HG03571 (cell line): ENCODE data around the gene UBQLN4.

Experiments
- ATAC-seq: cut with Tn5 transposase; IDR thresholded peaks from one replicate; pipeline ENCODE4 v1.9.1; 2021; ENCODE audit not compliant: unreplicated experiment

The UBQLN4 gene

DNA sequence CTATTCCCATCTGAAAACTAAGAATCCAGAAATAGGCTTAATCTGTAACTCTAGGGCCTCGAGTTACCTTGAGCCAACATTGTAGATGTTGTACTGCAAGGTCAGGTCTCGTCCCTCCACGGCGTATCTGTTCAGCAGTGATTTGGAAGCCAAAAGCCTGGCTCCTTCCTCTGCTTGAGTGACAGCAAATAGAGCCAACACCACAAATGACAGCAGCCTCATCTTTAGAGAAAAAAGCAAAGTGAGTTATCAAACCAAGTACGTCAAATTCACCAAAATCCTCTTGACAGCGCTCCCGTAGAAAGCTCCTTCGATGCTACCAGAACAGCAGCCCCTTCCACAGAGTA lies 33.7 kb downstream of the UBQLN4 start:
- no peak for ATAC-seq

DNA sequence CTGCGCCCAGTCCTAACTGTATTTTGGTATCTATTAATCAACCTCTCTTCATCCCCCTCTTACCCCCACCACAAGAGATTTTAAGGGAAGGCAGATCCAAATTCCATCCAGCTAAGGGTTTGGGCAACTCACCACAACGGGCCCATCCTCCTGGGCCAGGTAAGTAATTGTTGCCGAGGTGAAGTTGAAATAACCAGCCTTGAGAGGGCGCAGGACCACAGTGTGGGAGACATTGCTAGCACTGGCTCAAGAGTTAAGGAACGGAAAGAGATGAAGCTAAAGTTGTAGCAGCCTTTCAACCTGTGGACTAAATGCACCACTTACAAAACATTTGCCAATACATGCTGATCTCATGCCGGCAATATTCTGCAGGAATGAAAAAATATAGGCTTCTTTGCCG lies 38.8 kb downstream of the UBQLN4 start:
- ATAC-seq = no peak

DNA sequence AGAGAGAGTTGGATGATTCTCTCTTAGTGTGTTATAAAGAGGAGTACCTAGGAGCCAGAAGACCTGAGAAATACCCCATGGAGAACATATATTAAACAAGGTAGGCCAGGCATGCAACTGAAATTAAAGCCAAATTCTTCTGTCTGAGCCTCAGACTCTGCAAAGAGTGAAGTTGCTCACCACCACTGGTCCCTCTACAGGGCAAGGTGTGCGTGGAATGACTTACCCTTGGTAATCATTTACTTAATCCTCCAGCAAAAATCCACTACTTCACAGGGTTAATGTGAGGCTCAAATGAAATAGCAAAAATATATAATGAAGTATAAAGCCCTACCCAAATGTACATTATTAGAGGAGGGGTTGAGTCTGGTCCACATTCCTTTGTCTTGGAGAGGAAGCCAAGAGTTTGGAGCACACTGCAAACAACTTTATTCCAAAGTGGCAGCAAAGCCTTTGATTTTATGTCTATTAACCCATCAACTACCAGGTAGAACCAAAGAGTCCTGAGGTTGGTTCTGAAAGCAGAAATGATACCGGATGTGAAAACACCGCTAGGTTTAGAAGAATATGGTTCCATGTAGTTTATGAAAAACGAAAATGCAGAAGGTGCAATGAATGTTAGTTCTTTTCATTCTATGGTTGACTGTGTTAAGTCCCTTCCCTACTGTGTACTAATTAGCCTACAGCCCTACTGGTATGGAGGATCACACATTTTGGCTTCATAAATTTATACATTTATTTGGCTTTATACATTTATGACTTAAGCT lies 41.4 kb downstream of the UBQLN4 start:
- peak; percentile 68 for ATAC-seq

DNA sequence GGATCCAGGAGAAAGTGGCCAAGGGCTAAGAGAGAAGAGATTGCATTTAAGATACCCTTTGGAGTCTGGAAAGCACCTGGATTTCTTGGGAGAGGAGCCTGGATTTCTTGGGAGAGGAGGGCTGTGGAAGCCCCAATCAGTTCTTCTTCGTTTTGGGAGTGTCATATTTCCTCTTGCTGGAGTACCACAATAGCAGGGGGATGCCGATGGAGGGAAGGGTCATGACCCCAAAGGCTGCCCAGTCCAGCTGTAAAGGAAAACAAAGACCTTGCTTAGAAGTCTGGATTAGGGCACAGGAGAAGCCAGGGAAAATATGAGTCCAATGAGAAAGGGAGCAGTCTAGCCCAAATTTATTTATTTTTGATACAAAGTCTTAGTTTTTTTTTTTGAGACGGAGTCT lies 44.2 kb downstream of the UBQLN4 start:
- no peak for ATAC-seq

DNA sequence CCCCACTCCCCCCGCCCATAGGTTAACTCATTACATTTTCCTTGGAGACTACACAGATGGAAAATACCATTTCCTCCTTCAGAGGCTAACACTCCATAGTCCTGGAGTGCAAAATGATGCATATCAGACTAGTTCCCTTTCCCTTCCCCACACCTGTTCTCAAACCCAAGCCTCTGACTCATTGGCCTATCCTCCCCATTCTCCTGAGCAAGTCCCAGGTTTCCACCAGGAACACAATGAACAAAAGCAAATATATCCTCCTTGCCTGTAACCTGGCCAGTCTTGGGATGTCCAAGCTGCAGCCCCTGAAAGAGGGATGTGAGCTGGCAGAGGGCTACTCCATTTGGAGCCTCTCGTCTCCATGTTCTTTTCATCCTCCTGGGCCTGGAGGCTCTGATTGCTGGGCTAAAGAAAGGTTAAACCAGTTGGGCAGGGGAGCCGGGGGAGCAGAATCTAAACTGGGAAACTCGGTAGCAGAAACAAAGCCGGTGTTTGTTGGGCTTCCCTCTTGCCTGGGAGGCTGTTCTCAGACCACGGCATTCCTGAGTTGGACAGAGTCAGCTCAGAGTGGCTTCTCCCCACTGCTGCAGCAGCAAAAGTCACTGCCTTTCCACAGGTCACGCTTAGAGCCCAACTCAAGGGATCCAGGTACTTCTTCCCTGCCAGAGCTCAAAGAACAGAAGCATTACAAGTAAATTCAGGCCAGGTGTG lies 46.8 kb downstream of the UBQLN4 start:
- ATAC-seq = no peak

DNA sequence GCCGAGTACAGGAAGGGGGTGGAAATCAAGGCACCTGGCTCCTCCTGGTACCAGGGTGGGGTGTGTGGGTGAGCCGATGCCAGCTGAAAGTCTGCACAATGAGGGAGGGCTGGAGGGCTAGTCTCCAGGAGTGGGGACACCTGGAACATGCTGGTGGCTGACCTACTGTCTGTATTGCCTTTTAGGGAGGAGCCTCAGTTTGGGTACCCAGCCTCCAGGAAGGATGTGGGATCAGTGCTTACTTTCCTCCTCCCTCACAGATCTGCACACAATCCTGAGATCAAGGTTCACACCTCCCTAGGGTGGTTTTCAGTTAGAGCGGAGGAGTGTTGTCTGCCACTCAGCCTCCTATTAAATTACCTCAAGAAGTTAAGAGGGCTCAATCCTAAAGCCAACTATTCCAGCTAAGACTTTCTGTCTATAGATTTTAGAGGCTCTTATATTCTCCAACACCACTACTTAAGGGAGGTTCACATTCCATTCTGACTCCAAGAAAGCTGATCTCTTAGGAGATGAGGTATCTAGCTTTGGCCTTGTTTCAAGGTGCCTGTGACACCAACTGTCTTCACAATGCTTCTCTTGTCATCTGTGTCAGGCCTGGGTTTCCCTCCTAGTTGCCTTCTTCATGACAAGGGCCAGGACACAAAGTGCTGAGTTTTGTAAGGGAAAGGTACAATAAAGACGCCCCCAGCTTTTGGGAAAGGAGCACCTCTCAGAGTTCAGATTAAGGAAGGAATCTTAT lies 48.6 kb downstream of the UBQLN4 start:
- ATAC-seq = no peak

- ATAC-seq = no peak
These were observed 49.7 kb downstream of the UBQLN4 start for GRCh38 chr1:156003923-156004188.

GRCh38 chr1:156002188-156002911 lies 51.2 kb downstream of the UBQLN4 start:
- ATAC-seq = no peak

DNA sequence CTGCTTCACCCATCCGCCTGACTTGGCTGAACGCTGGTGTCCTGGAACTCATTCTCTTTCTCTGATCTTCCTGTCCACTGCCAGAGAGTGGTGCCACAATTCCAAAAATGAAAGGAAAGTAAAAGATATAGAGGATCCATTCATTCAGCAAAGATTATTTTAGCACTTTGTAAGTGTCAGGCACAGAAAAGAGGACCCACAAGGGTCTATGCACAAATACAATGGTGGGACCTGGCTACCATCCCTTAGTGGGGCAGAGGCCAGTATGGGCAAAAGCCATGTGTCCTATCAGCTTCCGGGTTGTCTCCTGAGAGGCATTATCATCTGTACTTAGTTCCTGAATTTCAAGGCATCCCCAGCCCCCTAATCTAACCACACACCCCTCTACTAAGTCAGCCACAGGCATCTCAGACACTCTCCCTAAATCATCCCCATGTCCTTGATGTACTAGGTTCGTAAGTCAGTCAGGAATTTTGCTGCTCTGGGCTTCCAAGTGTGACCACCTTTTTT lies 51.9 kb downstream of the UBQLN4 start:
- no peak for ATAC-seq

- ATAC-seq = no peak
These were observed 52.5 kb downstream of the UBQLN4 start for GRCh38 chr1:156001021-156001661.

GRCh38 chr1:155999964-156000363 lies 53.6 kb downstream of the UBQLN4 start:
- no peak for ATAC-seq

- ATAC-seq = no peak
These were observed 57.4 kb downstream of the UBQLN4 start for GRCh38 chr1:155996166-155996565.

DNA sequence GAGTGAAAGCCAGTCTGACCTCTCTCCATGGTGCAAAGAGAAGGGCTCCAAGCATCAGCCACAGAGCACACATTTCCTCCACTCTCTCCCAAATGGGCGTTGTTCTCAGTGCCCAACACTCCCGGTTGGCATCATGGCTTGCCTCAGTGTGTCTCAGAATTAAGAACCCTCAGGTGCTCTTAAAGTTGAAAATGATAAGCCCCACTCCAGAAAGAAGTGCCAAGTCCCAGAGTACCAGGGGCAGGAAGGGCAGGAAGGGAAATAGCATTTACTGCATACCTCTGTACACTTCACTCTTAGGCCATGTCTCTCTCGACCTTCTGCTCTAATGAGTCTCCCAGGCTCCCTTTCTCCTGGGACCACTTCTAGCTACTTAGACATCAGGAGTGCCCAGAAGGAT lies 60.0 kb downstream of the UBQLN4 start:
- ATAC-seq = no peak

DNA sequence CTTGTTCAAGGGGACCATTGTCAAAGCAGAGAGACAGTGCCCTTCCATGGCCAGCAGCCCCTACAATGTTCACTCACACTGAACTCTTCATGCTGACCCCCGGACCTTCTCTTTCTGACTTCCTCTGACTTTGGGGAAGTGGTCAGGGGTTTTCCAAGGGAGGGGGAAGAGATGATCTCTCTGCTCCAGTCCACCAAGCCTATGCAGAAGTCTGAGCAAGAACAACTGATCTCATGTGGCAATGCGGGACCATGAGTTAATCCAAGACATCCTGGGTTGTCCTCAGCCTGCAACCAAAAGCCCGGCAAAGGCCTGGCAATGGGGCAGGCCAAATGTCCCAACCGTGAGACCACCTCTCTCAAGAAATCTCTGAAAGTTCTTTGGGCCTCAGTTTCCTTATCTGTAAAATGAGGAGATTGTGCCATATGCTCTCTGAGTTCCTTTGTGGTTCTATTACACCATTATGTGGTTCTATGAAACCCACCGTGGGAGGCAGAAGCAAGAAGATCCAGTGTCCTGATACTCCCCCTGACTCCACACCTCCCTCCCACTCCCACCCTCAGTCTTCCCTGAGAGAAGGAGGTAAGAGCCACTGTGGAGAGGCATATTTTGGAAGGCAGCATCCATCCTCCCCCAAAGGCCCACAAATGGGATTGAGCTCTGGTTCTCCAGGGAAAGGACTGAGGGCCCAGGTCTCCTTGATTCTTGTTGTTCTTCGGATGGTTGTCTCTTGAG lies 63.4 kb downstream of the UBQLN4 start:
- no peak for ATAC-seq

DNA sequence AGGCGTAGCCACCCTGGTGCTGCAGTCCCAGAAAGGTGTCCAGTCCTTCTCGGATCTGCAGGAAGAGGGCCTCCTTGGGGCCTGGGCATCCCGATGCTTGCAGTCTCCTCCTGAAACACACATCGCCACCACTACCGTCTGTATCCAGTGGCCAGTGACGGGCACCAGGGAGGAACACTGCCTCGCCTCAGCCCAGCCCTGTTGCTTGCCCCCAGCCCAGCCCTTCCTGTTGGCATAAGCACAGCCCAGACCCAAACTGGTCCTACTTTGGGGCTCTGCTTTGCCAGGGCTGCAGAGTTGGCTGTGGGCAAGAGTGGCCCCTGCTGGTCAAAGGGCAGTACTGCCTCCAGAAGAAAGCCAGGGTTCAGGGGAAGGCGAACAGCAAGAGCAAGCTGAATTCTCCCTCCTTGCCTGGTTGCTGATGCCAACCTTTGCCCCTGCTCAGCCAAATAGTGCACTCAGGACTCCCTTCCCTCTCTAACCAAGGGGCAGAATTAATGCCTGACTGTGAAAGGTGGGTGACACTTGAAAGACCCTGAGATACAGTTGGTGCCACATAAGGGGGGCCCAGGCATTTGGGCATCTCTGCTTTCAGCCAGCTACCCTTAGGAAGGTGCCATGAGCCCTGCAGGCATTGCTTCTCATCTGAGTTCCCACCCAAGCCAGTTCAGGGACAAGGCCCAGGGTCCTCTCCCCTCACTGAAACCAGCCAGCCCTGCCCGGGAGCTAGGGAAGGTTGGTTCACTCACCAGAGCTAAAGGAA lies 64.2 kb downstream of the UBQLN4 start:
- no peak for ATAC-seq
